ENCODE measurements around the gene ARHGAP24. TPM values are rescaled to one million over a fixed set of nuclear protein-coding genes. Genes with fewer than 3 reads are reported as not detected.
"Not testable (repeated sequence)": the region's sequence is repeated elsewhere in the genome, so short reads cannot be mapped to it uniquely, and the experiment has no call there.

The ARHGAP24 gene
- total RNA-seq, 1 donor from 2014 or later = 11.1 TPM

DNA sequence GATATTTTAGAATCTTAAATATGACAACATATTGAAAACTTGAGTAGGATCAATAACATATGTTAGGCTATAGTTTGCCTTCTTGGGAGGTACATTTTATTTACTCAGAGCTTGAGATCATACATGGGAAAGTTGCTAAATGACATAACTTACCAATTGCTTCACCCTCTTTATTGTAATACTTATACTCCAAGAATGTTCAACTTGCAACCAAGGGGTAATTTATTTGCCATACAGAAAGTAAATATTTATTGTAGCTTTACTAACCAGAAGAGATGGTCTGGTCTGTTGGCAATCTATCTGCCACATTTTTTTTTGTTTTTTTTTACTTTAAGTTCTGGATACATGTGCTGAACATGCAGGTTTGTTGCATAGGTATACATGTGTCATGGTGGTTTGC, 426.6 kb downstream of the ARHGAP24 start:
- H3K4me3 ChIP-seq (ENCODE audit: low read depth, low read length) = no peak overlapping the region
- FAIRE-seq (no peak), DNase-seq (ENCODE audit: low read depth) (peak; percentile 7)
- no peaks in the 10 kb centered on the region for H3K27me3 ChIP-seq (ENCODE audit: control insufficient read depth, insufficient read depth, low read length)
- H3K36me3 ChIP-seq (ENCODE audit: control insufficient read depth, insufficient read depth, low read length) = no peaks in the 10 kb centered on the region
- TF ChIP-seq, protein P1, sequence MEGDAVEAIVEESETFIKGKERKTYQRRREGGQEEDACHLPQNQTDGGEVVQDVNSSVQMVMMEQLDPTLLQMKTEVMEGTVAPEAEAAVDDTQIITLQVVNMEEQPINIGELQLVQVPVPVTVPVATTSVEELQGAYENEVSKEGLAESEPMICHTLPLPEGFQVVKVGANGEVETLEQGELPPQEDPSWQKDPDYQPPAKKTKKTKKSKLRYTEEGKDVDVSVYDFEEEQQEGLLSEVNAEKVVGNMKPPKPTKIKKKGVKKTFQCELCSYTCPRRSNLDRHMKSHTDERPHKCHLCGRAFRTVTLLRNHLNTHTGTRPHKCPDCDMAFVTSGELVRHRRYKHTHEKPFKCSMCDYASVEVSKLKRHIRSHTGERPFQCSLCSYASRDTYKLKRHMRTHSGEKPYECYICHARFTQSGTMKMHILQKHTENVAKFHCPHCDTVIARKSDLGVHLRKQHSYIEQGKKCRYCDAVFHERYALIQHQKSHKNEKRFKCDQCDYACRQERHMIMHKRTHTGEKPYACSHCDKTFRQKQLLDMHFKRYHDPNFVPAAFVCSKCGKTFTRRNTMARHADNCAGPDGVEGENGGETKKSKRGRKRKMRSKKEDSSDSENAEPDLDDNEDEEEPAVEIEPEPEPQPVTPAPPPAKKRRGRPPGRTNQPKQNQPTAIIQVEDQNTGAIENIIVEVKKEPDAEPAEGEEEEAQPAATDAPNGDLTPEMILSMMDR (IDR thresholded peaks at IDR 0.05; ENCODE audit: insufficient read depth, low read length, severe bottlenecking) = no peak

DNA sequence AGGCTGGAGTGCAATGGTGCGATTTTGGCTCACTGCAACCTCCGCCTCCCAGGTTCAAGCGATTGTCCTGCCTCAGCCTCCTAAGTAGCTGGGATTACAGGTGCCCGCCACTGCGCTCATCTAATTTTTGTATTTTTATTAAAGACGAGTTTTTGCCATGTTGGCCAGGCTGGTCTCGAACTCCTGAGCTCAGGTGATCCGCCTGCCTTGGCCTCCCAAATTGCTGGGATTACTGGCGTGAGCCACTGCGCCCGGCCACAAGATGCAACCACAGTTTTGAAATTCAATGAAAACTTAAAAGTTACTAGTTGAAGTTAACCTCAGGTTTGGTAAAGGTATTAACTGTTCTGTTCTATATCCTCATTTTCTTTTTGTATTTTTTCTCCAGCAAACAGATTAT, 427.7 kb downstream of the ARHGAP24 start:
- DNase-seq (ENCODE audit: low read depth) = not testable (repeated sequence)

DNA sequence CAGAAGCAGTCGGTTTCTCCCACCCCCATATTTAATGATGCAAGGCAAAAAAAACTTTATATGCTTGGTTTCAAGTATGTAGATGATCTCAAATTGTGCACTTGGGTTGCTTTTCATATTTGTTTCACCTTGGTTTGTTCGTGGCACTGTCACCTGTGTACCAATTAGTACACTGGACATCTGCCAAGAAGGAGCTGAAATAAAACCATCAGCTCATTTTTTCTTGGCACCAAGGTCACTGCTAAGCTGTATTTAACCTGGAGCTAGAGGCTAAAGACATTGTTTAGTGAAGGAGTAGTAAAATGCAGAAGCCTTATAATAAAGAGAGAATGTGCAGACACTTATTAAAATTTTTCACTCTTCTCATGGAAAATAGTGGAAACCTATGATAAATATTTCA, 430.8 kb downstream of the ARHGAP24 start:
- FAIRE-seq (no peak), DNase-seq (ENCODE audit: low read depth) (no peak)
- Histone ChIP-seq H3K36me3 (ENCODE audit: control insufficient read depth, insufficient read depth, low read length) (no peaks in the 10 kb centered on the region), H3K4me3 (ENCODE audit: low read depth, low read length) (no peak overlapping the region), H3K27me3 (ENCODE audit: control insufficient read depth, insufficient read depth, low read length) (no peaks in the 10 kb centered on the region)
- TF ChIP-seq, protein P1 (IDR thresholded peaks at IDR 0.05; ENCODE audit: insufficient read depth, low read length, severe bottlenecking) = no peak

More for the DNA sequence above, 427.7 kb downstream of the ARHGAP24 start:
- not testable (repeated sequence) for H3K36me3 ChIP-seq (ENCODE audit: control insufficient read depth, insufficient read depth, low read length); H3K27me3 ChIP-seq (ENCODE audit: control insufficient read depth, insufficient read depth, low read length); H3K4me3 ChIP-seq (ENCODE audit: low read depth, low read length); FAIRE-seq

DNA sequence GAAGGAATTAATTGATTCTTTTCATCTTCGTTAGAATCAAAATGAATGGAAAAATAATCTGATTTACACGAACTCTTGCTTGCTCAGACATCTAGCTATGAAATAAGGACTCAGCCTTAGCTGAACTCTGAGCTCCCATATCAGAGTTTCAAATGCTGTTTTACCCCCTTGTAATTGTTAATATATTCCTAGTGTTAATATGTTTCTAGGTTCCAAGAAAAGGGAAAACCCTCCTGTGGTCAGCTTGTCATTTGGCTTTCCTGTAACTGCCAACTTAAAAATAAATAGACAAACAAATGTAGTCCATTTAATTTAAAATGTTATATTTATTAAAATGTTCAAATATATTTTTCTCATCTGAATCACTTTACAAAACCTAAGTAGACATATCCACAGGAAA, 432.1 kb downstream of the ARHGAP24 start:
- FAIRE-seq = no peak
- H3K4me3 ChIP-seq (ENCODE audit: low read depth, low read length) = no peak overlapping the region
- DNase-seq (ENCODE audit: low read depth) = no peak

DNA sequence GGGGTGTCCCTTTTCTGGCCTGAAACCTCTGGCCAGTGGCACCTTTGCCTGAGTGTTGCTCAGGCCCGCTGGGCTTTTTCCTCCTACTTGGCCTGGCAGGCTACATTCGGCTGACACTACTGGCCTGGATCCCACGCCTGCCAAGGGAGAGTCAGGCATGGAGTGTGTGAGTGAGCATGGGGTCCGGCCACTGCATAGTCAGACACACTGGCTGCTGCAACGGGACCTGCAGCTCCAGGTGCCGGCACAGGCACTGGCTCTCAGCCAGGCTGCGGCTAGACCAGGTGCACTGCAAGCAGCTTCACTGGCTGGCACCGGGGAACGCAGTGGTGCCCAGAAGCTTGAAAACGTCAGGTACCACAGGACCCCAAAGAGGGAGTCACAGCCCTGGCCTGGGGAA, 434.9 kb downstream of the ARHGAP24 start:
- Histone ChIP-seq H3K4me3 (ENCODE audit: low read depth, low read length) (no peak overlapping the region), H3K36me3 (ENCODE audit: control insufficient read depth, insufficient read depth, low read length) (no peaks in the 10 kb centered on the region), H3K27me3 (ENCODE audit: control insufficient read depth, insufficient read depth, low read length) (no peaks in the 10 kb centered on the region)
- DNase-seq (ENCODE audit: low read depth) (no peak), FAIRE-seq (no peak)
- TF ChIP-seq, protein P1 (IDR thresholded peaks at IDR 0.05; ENCODE audit: insufficient read depth, low read length, severe bottlenecking) = no peak

More for the DNA sequence above, 432.1 kb downstream of the ARHGAP24 start:
- H3K27me3 ChIP-seq (ENCODE audit: control insufficient read depth, insufficient read depth, low read length) = no peaks in the 10 kb centered on the region
- no peaks in the 10 kb centered on the region for H3K36me3 ChIP-seq (ENCODE audit: control insufficient read depth, insufficient read depth, low read length)
- TF ChIP-seq, protein P1 (IDR thresholded peaks at IDR 0.05; ENCODE audit: insufficient read depth, low read length, severe bottlenecking) = no peak

DNA sequence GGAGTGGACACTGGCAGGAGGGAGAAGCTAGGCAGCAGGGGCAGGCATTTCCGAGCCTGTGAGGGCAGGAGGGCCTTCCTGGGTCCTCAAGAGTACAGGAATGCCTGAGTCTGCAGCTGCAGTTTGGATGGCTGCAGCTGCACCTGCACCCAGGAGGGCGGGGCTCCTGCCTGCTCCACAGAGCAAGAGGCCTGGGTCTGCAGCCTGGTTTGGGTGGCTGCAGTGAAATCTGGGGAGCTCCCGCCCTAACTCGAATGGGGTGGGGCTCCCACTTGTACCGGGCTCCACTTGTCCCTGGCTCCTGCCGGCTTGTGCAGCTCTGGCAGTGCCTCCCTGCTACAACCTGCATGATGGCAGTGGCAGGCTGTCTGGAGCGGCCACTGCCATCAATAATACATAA, 436.0 kb downstream of the ARHGAP24 start:
- no peak overlapping the region for H3K4me3 ChIP-seq (ENCODE audit: low read depth, low read length)

More for the DNA sequence above, 436.0 kb downstream of the ARHGAP24 start:
- FAIRE-seq (no peak), DNase-seq (ENCODE audit: low read depth) (no peak)
- TF ChIP-seq, protein P1 (IDR thresholded peaks at IDR 0.05; ENCODE audit: insufficient read depth, low read length, severe bottlenecking) = no peak
- H3K36me3 ChIP-seq (ENCODE audit: control insufficient read depth, insufficient read depth, low read length) = no peaks in the 10 kb centered on the region
- H3K27me3 ChIP-seq (ENCODE audit: control insufficient read depth, insufficient read depth, low read length) = no peaks in the 10 kb centered on the region

All from bronchial epithelial cell (primary cell).